ENCODE data around the gene PTGDS.
A peak's percentile ranks its signal among the peaks of the same experiment; 100 is the strongest.

Gene PTGDS

DNA sequence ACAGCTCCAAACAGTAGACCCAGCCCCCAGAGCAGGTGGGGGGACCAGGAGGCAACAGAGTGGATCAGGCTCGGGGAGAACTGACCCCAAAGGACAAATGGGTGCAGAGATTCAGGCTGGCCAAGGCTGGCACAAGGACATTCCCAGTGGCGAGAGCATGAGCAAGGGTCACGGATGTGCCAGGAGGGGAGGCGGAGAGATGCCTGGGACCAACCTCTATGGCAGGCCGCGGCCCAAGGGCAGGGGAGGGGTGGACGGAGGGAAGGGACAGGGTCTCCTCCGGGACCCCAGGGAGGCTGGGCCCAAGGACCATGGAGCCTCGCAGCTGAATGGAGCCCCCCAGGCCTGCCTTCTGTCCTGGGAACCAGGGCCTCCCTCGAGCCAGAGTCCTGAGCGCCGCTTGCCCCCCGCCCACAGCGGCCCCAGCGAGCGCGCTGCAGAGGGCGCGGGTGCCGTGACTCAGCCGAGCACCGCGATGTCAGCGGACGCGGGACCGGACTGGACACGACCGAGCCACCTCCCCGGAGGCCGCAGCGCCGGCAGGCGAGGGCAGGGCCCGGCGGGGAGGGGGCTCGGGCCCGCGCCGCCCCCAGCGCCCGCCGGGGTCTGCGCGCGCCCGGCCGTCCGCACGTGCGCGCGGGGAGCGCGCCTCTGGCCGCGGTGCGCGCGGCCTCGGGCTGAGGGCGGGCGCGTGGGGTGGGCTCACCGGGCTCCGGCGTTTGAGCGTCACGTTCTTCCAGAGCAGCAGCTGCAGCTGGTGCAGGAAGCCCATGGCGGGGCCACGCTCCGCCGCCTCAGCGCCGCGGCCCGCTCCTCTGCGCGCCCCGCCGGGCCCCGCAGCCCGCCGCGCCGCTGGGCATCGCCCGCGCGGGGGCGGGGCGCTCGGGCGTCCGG is 50.3 kb downstream of the PTGDS start, which contains the start of gene ABCA2:
Gene ABCA2, minus strand, starts transcription at position 869 of the 894 bp plus-strand sequence. Its CDS starts 97 bp downstream, at position 772.
- Histone ChIP-seq H3K9me3 (ENCODE audit: control insufficient read depth, insufficient read depth, low read depth, low read length) (no peaks in the 10 kb centered on the region), H3K4me3 (ENCODE audit: low read depth, low read length) (peak within 1 kb of the TSS; percentile 42), H3K4me1 (ENCODE audit: control insufficient read depth, insufficient read depth, low read length) (peaks cover 2% of the 10 kb centered on the region; the same call in 1 of the 2 replicates), H3K36me3 (ENCODE audit: control insufficient read depth in 2 of 2, insufficient read depth in 1 of 2, low read length in 2 of 2) (no peaks in the 10 kb centered on the region), H3K27ac (ENCODE audit: extremely low read depth, low read depth, low read length) (peak within 1 kb of the TSS; percentile 66; the same call in 1 of the 2 replicates)
- ChIA-PET POLR2A (interaction anchor here (0.6 to 1.4 kb wide), 2 partner anchors 43 to 79 kb away, joined by 3 read pairs; no protein-coding TSS in a partner anchor), CTCF (interaction anchor here (0.7 to 5.8 kb wide), 20 partner anchors 8 to 244 kb away, joined by 3 to 86 read pairs (median 10); partner anchors contain the start of genes CLIC3, MAN1B1, NPDC1 and RNF224)
- TF ChIP-seq GLIS1 (tag by site-specific recombination; IDR thresholded peaks at IDR 0.05) (peak; percentile 64), OSR2 (tag by site-specific recombination; IDR thresholded peaks at IDR 0.05) (no peak), ZBTB7A (tag by site-specific recombination; IDR thresholded peaks at IDR 0.05; ENCODE audit: low read depth) (peak; percentile 57; the same call in 1 of the 2 replicates), ZIC2 (tag by site-specific recombination; IDR thresholded peaks at IDR 0.05) (0 out of 2 replicates have a peak, but pooled peaks have one; percentile 7), EGR2 (tag by site-specific recombination; IDR thresholded peaks at IDR 0.05; ENCODE audit: low read depth) (0 out of 2 replicates have a peak, but pooled peaks have one; percentile 12), GLIS2 (tag by site-specific recombination; IDR thresholded peaks at IDR 0.05) (peak; percentile 72), ZBTB17 (tag by site-specific recombination; IDR thresholded peaks at IDR 0.05) (no peak), ZNF132 (tag by site-specific recombination; IDR thresholded peaks at IDR 0.05; ENCODE audit: borderline replicate concordance) (no peak), KLF1 (tag by site-specific recombination; IDR thresholded peaks at IDR 0.05) (peak; percentile 39), ZNF629 (tag by site-specific recombination; IDR thresholded peaks at IDR 0.05) (no peak), ZNF37A (tag by site-specific recombination; IDR thresholded peaks at IDR 0.05) (no peak), ZNF248 (tag by site-specific recombination; IDR thresholded peaks at IDR 0.05) (no peak), ZNF2 (tag by site-specific recombination; IDR thresholded peaks at IDR 0.05) (no peak), SETDB1 (IDR thresholded peaks at IDR 0.05; ENCODE audit: insufficient read length, low read length) (no peak), ZNF514 (tag by site-specific recombination; IDR thresholded peaks at IDR 0.05) (no peak), ZFP37 (tag by site-specific recombination; IDR thresholded peaks at IDR 0.05) (no peak), ZNF596 (tag by site-specific recombination; IDR thresholded peaks at IDR 0.05) (no peak), ZBTB48 (tag by site-specific recombination; IDR thresholded peaks at IDR 0.05) (no peak), ZNF549 (tag by site-specific recombination; IDR thresholded peaks at IDR 0.05) (no peak), BCL11B (tag by site-specific recombination; IDR thresholded peaks at IDR 0.05; ENCODE audit: low read depth) (peak; percentile 84), MZF1 (tag by site-specific recombination; IDR thresholded peaks at IDR 0.05; ENCODE audit: borderline replicate concordance) (no peak), ZNF341 (tag by site-specific recombination; IDR thresholded peaks at IDR 0.05; ENCODE audit: low read depth) (0 out of 2 replicates have a peak, but pooled peaks have one; percentile 10), ZNF529 (tag by site-specific recombination; IDR thresholded peaks at IDR 0.05; ENCODE audit: insufficient replicate concordance) (no peak), KLF8 (tag by site-specific recombination; IDR thresholded peaks at IDR 0.05) (peak; percentile 45; the same call in 1 of the 2 replicates), ZNF707 (tag by site-specific recombination; IDR thresholded peaks at IDR 0.05) (no peak), IKZF3 (tag by site-specific recombination; IDR thresholded peaks at IDR 0.05) (no peak), ZNF114 (tag by site-specific recombination; IDR thresholded peaks at IDR 0.05) (no peak), ZNF792 (tag by site-specific recombination; IDR thresholded peaks at IDR 0.05) (no peak), ZNF366 (tag by site-specific recombination; conservative IDR thresholded peaks at IDR 0.05) (no peak)
- TF ChIP-seq, protein P1, sequence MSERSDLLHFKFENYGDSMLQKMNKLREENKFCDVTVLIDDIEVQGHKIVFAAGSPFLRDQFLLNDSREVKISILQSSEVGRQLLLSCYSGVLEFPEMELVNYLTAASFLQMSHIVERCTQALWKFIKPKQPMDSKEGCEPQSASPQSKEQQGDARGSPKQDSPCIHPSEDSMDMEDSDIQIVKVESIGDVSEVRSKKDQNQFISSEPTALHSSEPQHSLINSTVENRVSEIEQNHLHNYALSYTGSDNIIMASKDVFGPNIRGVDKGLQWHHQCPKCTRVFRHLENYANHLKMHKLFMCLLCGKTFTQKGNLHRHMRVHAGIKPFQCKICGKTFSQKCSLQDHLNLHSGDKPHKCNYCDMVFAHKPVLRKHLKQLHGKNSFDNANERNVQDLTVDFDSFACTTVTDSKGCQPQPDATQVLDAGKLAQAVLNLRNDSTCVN (tag by site-specific recombination; optimal IDR thresholded peaks at IDR 0.05): peak; percentile 52
- TF ChIP-seq, protein P2, sequence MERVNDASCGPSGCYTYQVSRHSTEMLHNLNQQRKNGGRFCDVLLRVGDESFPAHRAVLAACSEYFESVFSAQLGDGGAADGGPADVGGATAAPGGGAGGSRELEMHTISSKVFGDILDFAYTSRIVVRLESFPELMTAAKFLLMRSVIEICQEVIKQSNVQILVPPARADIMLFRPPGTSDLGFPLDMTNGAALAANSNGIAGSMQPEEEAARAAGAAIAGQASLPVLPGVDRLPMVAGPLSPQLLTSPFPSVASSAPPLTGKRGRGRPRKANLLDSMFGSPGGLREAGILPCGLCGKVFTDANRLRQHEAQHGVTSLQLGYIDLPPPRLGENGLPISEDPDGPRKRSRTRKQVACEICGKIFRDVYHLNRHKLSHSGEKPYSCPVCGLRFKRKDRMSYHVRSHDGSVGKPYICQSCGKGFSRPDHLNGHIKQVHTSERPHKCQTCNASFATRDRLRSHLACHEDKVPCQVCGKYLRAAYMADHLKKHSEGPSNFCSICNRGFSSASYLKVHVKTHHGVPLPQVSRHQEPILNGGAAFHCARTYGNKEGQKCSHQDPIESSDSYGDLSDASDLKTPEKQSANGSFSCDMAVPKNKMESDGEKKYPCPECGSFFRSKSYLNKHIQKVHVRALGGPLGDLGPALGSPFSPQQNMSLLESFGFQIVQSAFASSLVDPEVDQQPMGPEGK (tag by site-specific recombination; IDR thresholded peaks at IDR 0.05): 0 out of 2 replicates have a peak, but pooled peaks have one; percentile 44
- TF ChIP-seq, protein P3, sequence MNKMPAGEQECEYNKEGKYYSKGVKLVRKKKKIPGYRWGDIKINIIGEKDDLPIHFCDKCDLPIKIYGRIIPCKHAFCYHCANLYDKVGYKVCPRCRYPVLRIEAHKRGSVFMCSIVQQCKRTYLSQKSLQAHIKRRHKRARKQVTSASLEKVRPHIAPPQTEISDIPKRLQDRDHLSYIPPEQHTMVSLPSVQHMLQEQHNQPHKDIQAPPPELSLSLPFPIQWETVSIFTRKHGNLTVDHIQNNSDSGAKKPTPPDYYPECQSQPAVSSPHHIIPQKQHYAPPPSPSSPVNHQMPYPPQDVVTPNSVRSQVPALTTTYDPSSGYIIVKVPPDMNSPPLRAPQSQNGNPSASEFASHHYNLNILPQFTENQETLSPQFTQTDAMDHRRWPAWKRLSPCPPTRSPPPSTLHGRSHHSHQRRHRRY (tag by site-specific recombination; IDR thresholded peaks at IDR 0.05): no peak

All from HEK293 (cell line).